ENCODE measurements around the gene GINS2. TPM values are rescaled to one million over a fixed set of nuclear protein-coding genes. Genes with fewer than 3 reads are reported as not detected.

The GINS2 gene
- total RNA-seq, 4 donors from 2014 or later = 0.24 to 1.2 (median 0.55) TPM

DNA sequence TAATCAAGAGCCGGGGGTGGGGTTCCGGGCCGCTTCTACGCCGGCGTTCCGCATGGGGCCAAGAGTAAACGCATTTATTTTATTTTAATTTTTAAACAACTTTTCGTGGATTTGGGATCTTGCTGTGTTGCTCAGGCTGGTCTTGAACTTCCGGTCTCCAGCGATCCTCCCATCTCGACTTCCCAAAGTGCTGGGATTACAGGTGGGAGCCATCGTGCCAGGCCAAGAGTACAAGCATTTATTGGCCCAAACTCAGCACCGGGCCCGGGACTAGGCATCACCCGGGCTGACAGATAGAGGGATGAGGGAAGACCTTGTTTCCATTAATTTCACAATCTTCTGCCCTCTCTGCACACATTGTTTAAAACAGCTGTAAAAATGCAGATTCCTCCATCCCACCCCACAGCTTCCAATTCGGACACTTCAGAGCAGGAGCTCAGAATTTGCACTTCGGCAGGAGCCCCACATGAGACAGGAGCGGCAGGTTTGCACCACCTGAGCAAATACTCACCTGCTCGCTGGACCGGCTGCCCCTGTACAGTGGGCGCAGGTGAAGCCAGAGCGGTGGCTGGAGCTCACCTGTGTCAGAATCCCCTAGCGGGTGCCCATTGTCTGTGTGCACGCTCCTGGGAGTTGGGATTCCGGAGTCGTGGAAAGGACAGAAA lies 663 bp upstream of the GINS2 start:
- Histone ChIP-seq H3K27me3 (no peaks in the 10 kb centered on the region), H3K4me1 (peaks cover 8 to 15% of the 10 kb centered on the region in 2 donors), H3K4me3 (replicated peaks in 1 of 3) (peak overlapping the region in 1 of 3 donors; percentile 48), H3K36me3 (no peaks in the 10 kb centered on the region), H3K9me3 (no peaks in the 10 kb centered on the region), H3K27ac (no peak overlapping the region)
- intact Hi-C loops (cut with DNase I) = no loop called here
- TF ChIP-seq, protein P1, sequence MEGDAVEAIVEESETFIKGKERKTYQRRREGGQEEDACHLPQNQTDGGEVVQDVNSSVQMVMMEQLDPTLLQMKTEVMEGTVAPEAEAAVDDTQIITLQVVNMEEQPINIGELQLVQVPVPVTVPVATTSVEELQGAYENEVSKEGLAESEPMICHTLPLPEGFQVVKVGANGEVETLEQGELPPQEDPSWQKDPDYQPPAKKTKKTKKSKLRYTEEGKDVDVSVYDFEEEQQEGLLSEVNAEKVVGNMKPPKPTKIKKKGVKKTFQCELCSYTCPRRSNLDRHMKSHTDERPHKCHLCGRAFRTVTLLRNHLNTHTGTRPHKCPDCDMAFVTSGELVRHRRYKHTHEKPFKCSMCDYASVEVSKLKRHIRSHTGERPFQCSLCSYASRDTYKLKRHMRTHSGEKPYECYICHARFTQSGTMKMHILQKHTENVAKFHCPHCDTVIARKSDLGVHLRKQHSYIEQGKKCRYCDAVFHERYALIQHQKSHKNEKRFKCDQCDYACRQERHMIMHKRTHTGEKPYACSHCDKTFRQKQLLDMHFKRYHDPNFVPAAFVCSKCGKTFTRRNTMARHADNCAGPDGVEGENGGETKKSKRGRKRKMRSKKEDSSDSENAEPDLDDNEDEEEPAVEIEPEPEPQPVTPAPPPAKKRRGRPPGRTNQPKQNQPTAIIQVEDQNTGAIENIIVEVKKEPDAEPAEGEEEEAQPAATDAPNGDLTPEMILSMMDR (IDR thresholded peaks at IDR 0.05) = no peak
- TF ChIP-seq POLR2A (IDR thresholded peaks at IDR 0.05) = no peak
- peak in 1 of 2 donors; percentile 12 for DNase-seq
- 24 to 27% methylated on average over 12 to 25 of the region's 27 CpGs for WGBS, 2 donors

DNA sequence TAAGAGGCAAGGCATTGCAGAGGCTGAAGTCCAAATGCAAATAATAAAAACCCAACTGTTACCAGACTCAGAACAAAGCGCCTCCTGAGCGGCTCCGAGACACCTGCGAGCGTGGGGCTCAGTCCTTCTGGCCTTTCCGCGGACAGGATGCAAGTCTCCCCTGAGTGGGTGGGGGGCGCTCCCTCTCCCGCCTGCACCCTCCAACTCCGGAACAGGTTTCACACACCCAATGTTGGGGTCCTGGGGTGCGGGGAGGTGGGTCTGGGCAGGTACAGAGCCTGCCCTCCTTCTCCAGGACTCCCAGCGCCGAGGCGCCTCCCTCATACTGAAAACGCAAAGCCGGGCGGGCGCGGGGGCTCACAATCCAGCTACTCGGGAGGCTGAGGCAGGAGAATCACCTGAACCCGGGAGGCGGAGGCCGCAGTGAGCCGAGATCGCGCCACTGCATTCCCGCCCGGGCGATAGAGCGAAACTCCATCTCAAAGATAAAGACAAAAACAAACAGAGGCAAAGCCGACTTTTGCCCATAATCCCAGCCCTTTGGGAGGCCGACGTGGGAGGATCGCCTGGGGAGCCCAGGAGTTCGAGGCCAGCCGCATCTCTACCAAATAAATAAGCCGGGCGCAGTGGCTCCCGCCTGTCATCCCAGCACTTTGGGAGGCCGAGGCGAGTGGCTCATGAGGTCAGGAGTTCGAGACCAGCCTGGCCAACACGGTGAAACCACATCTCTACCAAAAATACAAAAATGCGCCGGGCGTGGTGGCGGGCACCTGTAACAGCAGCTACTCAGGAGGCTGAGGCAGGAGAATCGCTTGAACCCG lies 893 bp downstream of the GINS2 start:
- Histone ChIP-seq H3K4me3 (replicated peaks in 1 of 3) (peak overlapping the region in 1 of 3 donors; percentile 48), H3K36me3 (no peaks in the 10 kb centered on the region), H3K27me3 (no peaks in the 10 kb centered on the region), H3K27ac (no peak overlapping the region), H3K9me3 (no peaks in the 10 kb centered on the region), H3K4me1 (peaks cover 8 to 15% of the 10 kb centered on the region in 2 donors)
- WGBS, 2 donors = 83 to 84% methylated on average over 48 to 49 of the region's 49 CpGs
- TF ChIP-seq, protein P1 (IDR thresholded peaks at IDR 0.05) = no peak
- no peak for TF ChIP-seq POLR2A (IDR thresholded peaks at IDR 0.05)
- no peak for DNase-seq
- intact Hi-C loops (cut with DNase I) = no loop called here

DNA sequence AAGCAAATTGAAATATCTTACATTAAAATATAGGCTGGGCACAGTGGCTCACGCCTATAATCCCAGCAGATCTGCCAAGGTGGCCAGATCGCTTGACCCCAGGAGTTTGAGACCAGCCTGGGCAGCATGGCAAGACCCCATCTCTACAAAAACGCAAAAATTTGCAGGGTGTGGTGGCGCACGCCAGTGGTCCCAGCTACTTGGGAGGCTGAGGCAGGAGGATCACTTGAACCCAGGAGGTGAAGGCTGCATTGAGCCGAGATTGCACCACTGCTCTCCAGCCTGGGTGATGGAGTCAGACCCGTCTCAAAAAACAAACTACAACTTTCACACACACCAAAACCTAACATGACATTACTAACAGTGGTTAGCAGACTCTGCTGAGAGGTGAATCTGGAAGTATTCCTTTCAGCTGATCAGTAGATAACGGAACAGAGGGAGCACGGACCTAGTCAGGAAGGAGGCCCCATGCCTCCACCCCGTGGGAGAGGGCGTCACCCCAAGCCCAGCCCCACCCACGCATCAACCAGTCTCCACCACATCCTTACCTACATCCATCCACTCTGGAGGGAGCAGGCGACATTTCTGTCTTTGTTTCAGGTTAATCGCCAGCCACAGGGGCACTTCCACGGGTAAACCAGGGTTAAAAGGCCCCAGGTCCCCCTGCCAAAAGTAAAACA lies 1.7 kb downstream of the GINS2 start:
- Histone ChIP-seq H3K27ac (no peak overlapping the region), H3K4me3 (replicated peaks in 1 of 3) (no peak overlapping the region), H3K36me3 (no peaks in the 10 kb centered on the region), H3K4me1 (peaks cover 8 to 15% of the 10 kb centered on the region in 2 donors), H3K27me3 (no peaks in the 10 kb centered on the region), H3K9me3 (no peaks in the 10 kb centered on the region)
- intact Hi-C loops (cut with DNase I) = no loop called here
- TF ChIP-seq, protein P1 (IDR thresholded peaks at IDR 0.05) = no peak
- TF ChIP-seq POLR2A (IDR thresholded peaks at IDR 0.05) = no peak
- 87 to 90% methylated on average over 15 of the region's 15 CpGs for WGBS, 2 donors
- no peak for DNase-seq

DNA sequence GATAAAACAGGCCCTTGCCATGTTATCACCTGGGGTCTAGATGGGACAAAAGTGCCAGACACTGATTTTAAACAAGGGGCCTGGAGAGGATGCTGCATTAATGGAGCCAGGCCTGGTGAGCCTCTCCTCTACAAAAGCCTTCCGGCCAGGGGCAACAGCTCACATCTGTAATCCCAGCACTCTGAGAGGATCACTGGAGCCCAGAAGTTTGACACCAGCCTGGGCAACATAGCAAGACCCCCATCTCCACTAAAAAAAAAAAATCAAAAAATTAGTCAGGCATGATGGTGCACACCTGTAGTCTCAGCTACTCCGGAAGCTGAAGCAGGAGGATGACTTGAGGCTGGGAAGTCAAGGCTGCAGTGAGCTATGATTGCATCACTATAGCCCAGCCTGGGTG lies 3.5 kb downstream of the GINS2 start:
- no peak for DNase-seq
- Histone ChIP-seq H3K4me1 (peaks cover 18 to 28% of the 10 kb centered on the region in 2 donors), H3K27me3 (no peaks in the 10 kb centered on the region), H3K36me3 (no peaks in the 10 kb centered on the region), H3K27ac (no peak overlapping the region), H3K4me3 (replicated peaks in 1 of 3) (no peak overlapping the region), H3K9me3 (no peaks in the 10 kb centered on the region)
- 92 to 100% methylated on average over 2 of the region's 2 CpGs for WGBS, 2 donors
- TF ChIP-seq, protein P1 (IDR thresholded peaks at IDR 0.05) = no peak
- TF ChIP-seq POLR2A (IDR thresholded peaks at IDR 0.05) = no peak
- intact Hi-C loops (cut with DNase I) = no loop called here

Measured in thyroid gland (tissue), 4 donors.